Stimulated activated CD8-positive, alpha-beta memory T cell treated with anti-CD3 and anti-CD28 coated beads, Interleukin-7, amount 100 ng/mL, for 1 hour (primary cell): ENCODE data around the gene FAM81A.
"Not testable (repeated sequence)": the region's sequence is repeated elsewhere in the genome, so short reads cannot be mapped to it uniquely, and the experiment has no call there.

Experiments
- DNase-seq, 2 donors: peaks; one replicate each; pipeline ENCODE4 v3.0.0-alpha.2; 2020; ENCODE audit warnings: low read depth in 2 of 2

Gene FAM81A

DNA sequence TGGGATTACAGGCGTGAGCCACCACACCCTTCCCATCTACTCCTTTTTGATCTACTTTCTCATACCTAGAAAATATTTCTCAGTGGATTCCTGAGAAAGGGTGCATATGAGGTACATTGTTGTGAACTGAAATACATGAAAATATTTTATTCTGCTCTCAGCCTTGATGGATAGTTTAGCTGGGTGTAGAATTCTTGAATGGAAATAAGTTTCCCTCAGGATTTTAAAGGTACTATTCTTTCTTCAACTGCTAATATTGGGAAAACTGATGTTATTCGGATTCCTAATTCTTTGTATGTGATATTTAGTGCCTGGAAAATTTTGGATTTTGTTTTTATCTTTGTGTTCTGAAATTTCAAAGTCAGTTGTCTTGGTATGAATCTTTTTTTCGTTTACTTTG is 9.1 kb upstream of the FAM81A start:
- DNase-seq = not testable (repeated sequence)

DNA sequence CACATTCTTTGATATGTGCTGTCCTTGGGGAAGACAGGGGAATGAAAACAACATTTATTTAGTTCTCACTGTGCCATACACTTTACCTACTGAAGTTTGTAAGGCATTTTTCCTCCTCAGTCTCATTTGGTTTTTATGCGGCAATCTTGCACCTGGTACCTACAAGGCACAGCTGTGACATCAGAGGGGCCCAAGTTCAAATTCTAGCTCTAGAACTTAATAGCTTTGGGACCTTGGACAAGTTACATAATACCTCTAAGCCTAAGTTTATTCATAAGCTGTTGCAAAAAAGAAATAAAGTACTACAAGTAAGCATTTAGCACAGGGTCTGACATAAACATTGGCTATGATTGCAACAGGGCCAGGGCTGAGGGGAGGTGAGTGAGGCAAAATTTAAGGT is 5.6 kb upstream of the FAM81A start:
- DNase-seq = no peak

DNA sequence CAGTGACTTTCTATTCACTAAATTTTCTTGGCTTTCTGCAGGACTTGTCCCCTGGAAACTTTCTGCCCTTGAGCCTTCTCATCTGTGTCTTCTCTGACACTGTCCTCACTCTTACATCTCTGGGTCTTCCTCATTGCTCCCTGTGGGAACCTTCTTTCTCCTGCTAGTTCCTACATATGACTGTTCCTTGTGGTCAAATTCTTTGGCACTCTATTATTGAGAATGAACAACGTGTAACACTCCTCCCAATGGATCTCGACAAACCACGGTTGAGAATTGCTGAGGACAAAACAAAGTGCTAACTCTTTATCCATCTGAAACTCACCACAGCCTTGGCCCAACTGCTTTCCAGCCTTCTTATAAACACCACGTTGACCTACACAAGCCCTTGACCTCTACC is 3.5 kb upstream of the FAM81A start:
- DNase-seq = no peak

DNA sequence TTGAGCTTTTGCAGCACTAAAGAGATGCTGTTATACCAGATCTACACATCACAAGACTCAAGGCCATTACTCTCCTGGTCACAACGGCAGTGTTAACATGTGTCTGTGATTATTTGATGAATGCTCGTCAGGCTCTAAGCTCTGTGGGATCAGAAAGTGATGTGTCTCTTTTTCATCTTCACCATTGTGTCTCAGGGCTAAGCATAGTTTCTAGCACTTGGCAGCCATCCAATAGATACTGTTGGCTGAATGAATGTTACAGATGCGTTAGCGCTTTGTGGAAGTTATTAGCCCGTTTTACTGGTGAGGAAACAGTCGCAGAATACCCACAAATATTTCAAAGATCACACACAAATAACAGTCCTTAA is 1.2 kb upstream of the FAM81A start:
- no peak for DNase-seq

DNA sequence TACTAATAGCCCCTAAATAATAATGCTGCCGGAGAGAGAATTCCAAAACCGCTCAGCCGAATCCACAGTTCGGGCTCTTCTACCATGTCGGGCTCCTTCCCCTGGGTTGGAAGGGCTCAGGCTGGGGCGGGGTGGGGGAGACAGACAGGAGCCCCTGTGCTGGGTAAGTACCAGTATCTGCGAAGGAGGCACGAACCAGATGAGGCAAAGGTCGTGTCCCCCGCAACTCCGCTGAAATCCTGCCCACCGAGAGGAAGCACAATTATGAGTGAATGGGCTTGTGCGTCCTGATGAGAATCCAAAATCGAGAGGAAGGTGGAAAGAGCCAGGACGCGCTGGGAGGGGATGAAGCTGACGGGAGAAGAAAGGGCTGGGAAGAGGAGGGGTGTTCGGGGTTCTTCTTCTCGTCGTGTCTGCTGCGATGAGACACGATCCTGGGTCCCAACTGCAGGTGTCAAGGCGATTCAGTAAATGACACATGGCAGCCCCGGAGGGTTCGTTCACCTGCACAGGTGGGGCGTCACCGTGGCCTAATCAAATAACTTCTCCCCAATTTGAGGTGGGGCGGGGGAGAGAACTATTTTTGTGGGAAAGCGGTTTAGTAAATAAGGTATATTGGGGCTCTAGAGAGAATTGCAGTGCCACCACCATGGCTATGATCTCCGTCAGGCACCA is 707 bp upstream of the FAM81A start:
- DNase-seq = no peak

DNA sequence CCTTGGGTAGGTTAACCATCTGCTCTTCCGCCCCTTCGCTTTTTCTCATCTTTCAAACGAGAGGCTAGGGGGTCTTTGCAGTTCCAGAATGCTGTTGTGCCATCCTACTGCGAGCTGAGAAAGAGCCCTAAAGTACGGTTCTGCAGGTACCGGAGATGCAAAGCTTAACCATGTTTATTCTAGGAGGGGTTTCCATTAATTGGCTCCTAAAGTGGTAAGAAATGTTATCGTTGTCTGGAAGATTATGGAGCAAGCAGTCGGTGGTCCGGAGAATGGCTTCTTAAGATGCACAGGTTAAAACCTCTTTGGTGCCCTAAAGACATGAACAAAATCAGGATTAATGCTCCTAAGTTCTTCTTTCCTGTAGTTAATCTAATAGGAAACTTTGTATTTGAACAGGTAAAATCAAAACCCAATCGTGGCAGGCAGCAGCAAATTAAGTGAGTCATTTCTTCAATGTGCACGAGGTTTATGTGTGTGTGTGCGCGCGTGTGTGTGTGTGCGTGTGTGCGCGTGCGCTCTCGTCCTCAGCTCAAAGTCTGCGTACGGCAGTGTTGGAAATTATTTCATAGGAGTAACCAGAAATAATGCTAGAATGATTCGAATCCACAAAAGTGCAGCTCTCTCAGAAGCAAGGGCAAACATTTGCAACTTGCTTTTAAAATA is 772 bp downstream of the FAM81A start:
- DNase-seq = no peak

DNA sequence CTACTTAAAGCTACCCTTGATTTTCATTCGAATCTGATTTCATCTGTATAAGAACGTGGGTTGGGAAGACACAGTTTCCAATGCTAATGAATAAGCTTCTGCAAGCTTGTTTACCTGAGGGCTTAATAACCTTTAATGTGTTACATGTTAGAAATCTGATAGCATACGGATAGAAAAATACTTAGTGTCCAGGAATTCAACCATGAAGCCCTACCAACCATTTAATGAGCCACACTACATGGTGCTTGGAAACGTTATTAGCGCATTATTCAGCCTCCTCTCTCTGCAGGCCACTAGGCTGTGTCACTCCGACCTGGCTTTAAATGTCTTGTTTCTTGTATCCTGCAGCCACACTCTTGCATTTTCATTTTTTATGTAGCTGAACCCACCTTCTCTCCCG is 1.6 kb downstream of the FAM81A start:
- DNase-seq = no peak

DNA sequence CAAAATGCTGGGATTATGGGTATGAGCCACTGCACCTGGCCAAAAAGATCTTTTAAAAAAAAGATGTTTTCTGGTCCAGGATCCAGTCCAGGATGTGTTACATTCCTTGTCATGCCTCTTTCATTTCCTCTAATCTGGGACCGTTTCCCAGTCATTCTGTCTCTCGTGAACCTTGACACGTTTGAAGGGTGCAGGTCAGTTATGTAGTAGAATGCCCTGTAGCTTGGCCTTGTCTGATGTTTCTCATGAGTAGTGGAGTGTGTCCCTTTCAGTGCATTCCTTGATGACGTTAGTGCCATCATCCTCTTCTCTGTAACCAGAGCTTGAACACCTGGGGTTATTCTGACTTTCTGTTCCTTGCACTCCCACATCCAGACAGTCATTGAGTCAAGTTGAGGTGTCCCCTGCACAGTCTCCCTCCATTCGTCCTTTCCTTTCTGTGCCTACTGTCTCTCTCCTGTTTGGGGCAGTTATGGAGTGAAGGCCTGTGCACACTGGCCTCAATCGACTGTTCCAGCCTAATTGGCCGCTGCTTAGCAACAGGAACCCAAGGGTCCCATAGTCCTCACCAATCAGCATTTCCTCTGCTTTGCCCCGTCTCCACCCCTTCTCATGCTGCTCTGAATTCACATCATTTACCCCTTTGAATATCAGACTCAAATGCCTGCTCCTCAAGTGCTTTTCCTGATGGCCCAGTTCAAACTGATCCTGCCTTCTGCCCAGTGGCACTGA is 5.5 kb downstream of the FAM81A start:
- DNase-seq = no peak

DNA sequence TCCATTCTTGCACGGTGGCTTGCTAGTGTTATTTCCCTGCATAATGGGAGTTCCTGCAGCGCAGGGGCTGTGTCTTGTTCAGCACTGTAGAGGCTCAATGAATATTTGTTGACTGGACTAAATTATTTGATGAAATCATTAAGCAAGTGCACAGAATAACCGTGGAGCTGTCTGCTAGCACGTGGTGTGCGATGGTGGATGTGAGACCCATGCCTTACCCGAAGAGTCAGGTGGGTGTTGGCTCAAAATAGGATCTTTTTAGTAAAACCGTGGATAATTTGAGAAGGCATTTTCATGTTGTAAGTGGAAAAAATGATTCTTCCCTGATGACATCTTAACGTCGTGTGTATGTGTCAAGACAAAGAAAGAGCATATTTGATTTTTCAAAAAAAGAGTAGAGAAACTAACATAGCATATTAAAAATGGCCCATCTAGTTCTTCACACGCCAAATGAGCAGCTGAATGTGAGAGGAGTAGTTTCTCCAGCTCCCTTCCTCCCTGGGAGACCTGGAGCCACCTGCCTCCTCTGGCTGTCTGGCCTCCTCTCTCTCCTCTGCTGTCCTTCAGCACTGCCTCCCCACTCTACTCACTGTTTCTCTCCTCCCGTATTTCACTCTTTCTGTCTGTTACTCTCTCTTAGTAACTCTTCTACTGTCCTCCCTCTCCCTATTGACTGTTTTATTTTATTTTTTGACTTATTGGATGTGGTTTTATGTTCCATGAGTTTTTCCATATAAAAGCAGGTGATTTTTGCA is 6.3 kb downstream of the FAM81A start:
- no peak for DNase-seq

DNA sequence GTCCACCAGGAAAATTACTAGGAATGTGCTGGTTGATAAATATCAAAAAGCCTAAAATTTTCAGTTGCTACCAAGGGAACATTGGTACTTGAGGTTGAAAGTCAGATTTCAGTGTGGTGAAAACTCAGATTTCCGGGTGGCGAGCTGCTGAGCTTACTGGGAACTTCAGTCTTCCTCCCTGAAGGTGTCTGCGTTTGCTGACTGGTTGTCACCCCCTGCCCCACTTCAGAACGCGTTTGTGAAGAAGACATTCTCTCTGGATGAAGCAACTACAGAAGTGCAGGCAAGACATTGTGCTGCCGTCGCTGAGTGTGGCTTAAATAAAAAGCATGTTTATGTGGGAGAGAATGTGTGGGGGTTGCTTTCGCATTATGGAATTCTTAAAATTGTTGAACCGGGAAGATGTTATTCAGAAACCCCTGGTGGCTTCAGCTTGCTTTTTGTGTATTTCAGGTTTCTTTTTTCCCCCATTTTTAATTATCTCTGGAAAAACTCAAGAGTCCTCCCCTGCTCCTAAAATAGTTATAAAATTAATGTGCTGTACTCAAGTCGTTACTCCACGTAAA is 7.1 kb downstream of the FAM81A start:
- no peak for DNase-seq

DNA sequence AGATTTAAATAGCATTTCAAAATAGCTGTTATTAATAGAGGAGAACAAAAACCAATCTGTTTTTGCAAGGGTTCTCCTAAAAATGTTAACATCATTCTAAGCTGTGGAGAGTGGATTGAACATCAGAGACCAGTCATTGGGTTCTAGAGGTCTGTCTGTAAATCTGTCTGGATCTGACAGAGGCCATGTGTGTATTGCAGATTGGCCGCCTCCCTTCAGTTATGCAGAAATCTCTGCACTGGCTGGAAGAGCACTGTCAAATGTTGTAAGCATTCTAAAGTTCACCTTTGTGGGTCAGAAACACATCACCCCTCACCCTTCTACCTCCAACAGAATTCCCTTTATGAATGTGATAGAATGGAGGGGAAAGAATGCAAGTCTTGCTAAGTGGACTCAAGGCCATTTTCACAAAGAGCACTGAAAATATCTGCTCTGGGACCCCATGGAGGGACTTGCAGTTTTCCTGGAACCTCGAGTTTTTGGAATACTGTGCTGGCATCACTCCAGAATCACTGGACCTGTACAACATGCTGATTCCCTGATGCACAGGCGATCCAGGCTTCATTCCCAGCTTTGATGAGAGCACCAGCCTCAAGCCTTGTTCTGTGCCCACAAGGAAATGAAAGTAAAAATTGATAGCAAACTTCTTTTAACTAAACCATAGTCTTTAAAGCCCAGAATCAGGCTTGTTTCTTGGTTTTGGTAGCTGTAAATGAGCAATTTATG is 8.4 kb downstream of the FAM81A start:
- no peak for DNase-seq

DNA sequence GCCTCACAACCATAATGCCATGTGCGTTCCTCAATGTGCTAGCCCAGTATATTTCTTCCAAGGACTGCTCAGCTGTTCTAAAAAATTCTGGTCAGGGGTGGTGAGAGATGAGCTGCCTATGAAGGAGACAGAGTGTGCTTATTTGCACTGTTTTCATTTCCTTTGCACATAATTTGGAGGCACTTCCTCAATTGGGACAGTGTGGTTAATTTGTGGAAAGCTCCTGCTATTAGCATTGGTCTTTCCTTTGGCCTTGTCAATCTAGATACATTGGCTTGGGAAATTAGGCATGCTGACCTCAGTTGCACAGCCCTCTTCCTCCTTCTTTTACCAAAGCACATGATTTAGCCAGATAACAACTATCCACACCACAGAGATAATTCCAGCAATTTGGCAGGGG is 9.4 kb downstream of the FAM81A start:
- no peak for DNase-seq

DNA sequence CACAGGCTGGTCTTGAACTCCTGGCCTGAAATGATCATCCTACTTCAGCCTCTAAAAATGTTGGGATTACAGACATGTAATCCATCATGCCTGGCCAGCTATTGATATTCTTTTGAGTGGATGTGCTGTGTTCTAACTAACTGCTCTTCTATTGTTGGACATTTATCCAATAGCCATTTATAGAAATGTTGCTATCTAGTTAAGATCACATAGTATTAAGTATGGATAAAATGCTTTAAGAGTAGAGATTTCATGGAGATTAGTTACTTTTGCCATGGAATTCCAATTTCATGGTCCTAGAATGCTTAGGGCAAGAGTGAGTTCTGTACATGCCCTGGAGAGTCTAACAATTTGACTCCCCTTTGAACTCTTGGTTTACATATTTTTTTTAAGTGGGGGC is 10.9 kb downstream of the FAM81A start:
- no peak for DNase-seq

DNA sequence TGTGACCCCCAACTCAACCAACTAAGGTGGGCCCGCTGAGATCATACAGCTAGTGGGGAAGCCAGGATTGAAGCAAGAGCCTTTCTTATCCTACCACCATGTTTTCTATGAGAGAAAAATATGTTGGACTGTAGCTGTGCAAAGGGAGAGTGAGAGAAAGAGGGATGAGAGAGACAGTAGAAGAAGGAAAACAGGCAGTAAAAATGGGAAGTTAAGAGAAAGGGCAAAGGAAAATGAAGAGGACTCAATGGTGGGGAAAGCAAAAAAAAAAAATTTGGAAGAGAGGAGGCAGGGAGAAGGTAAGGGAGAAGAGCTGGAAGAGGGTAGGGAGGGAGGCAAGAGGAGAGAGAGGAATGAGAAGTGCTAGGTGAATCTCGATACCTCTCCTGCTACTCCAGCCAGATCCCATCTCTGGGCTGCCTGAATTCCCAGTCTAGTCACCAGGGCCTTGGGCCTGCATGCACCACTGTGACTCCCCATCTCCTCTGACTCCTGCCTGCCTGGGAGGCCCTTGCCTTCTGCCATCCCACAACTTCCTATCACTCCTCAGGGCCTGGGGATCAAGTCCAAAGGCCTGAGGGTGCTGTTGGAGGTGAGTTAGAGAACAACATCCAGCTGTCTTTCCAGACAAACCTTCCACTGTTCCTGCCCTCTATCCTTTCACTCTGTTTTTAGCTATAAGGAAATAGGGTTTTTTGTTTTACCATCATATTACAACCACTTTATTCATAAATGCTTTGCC is 15.7 kb downstream of the FAM81A start:
- DNase-seq = no peak

DNA sequence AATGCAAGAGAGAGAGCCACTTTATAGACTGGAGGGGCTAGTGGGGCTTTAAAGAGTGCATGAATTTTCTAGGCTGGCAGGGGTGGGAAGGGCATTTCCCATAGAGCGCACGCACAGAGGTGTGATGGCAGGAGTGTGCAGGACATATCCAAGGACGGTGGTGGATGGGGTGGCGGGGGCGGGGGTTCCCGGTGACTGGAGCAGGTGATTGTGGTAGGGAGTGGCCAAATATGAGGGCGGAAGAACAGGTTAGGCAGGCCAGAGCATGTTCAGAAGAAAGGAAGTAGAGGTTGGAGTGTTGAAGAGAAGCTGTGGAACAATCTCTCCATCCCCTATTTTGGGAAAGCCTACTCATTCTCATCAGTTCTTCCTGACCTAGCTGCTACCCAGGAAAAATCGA is 18.1 kb downstream of the FAM81A start:
- no peak for DNase-seq

DNA sequence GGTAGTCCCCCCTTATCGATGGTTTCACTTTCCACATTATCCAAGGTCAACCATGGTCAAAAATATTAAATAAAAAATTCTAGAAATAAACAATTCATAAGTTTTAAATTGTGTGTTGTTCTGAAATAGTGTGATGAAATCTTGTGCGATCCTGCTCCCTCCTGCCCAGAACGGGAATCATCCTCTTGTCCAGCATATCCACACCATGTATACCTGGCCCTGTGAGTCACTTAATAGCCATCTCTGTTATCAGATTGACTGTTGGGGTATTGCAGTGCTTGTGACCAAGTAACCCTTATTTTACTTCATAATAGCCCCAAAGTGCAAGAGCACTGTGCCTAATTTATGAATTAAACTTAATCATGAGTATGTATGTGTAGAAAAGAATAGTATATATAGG is 19.1 kb downstream of the FAM81A start:
- no peak for DNase-seq

DNA sequence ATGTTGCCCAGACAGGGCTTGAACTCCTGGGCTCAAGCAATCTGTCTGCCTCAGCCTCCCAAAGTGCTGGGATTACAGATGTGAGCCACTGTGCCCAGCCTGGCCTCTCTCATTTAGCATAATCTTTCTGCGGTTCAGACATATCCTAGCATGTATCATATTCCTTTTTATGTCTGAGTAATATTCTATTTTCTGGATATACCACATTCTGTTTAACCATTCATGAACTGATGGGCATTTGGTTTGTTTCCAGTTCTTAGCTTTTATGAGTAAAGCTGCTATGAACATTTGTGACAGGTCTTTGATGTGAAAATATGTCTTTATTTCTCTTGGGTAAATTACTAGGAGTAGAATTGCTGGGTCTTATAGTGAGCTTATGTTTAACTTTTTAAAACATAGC is 23.5 kb downstream of the FAM81A start:
- no peak for DNase-seq

DNA sequence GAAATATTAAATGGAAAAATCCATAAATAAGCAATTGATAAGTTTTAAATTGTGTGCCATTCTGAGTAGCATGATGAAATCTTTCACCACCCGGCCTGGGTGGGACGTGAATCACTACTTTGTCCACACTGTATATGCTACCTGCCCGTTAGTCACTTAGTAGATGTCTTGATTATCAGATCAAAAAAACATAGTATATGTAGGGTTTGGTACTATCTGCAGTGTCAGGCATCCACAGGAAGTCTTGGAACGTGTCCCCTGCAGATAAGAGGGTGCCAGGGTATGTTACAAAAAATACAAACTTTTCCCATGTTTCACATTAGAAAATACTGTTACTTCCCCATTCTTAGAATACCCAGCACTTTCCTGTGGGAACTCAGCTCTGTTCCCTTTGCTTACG is 35.2 kb downstream of the FAM81A start:
- DNase-seq = no peak

DNA sequence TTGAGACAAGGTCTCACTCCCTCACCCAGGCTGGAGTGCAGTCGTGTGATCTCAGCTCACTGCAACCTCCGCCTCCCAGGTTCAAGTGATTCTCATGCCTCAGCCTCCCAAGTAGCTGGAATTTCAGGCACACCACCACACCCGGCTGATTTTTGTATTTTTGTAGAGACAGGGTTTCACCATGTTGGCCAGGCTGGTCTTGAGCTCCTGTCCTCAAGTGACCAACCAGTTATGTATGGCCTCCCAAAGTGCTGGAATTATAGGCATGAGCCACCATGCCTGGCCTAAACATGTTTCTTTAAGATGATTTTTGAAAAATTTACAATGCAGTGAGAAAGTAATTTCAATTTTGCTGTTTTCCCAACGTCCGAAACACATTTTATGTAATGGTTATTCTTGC is 37.2 kb downstream of the FAM81A start:
- DNase-seq = not testable (repeated sequence)

DNA sequence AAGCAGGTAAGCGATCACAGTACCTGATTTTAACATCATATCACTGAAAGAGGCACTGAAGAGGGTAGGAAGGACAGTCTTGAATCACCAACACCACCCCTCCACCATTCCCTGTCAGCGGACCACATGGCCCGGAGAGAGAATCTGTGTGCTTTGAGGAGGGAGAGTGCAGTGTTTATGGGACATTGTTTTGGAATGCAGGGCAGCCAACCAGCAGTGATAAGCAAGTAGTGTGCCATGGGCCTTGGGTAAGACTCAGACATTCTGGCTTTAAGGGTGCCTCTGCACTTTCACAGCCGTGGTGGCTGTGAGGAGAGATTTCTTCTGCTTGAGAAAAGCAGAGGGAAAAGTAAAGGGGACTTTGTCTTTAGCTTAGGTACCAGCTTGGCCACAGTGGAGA is 46.4 kb downstream of the FAM81A start:
- no peak for DNase-seq

DNA sequence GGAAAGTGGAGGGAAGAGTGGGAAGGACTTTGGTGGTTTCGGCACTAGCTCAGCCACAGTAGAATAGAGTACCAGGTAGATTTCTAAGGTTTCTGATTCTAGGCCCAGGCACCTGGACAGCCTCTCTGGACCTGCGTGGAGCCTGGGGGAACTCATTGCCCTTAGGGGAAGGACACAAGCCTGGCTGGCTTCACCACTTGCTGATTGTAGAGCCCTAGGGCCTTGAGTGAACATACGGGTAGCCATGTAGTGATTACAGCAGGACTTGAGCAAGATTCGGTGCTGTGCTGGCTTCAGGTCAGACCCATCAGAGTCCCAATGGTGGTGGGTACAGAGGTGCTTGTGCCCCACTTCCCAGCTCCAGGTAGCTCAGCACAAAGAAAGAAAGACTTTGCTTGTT is 47.0 kb downstream of the FAM81A start:
- no peak for DNase-seq
